ENCODE results near the gene IFIT2. TPM values are rescaled to one million over a fixed set of nuclear protein-coding genes. Genes with fewer than 3 reads are reported as not detected.
"Not testable (repeated sequence)": the region's sequence is repeated elsewhere in the genome, so short reads cannot be mapped to it uniquely, and the experiment has no call there.

Gene IFIT2
- total RNA-seq, 6 experiments from 2014 or later: 8.7 to 14.1 (median 13.0) TPM

DNA sequence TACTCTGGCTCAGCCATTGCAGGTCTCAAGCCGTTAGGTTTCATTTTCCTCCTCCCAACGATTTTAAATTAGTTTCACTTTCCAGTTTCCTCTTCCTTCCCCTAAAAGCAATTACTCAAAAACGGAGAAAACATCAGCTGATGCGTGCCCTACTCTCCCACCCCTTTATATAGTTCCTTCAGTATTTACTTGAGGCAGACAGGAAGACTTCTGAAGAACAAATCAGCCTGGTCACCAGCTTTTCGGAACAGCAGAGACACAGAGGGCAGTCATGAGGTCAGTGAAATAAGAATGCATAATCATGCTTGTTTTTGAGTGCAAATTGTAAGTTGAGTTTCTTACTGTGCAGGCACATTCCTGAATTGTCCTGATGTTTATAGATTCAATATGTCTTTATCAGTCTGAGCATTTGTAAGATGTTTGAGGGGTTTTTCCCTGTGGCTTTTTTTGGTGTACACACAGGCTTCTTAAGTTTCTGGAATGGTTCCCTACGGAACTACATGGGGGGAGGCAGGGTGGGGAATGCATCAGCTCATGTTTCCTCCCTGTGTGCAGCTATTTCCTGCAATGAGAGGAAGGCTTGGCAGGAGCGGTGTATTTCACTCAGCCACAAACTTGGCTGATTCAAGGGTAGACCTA is 26.1 kb downstream of the IFIT2 start, which contains the start of gene IFIT3:
IFIT3 (plus strand) TSS at position 195 of the 639 bp plus-strand sequence; CDS start at position 272, 77 bp downstream.
- Mint-ChIP-seq H3K36me3 (ENCODE audit: low read depth) (peaks cover 5% of the 10 kb centered on the region; the same call in 1 of the 2 replicates), H3K4me3 (peak within 1 kb of the TSS; percentile 92), H3K27ac (peak within 1 kb of the TSS; percentile 99), H3K9me3 (no peaks in the 10 kb centered on the region), H3K27me3 (ENCODE audit: insufficient read depth) (peaks cover 2% of the 10 kb centered on the region; the same call in 1 of the 2 replicates), H3K4me1 (ENCODE audit: low read depth) (peaks cover 67% of the 10 kb centered on the region)
- TF ChIP-seq, protein P1, sequence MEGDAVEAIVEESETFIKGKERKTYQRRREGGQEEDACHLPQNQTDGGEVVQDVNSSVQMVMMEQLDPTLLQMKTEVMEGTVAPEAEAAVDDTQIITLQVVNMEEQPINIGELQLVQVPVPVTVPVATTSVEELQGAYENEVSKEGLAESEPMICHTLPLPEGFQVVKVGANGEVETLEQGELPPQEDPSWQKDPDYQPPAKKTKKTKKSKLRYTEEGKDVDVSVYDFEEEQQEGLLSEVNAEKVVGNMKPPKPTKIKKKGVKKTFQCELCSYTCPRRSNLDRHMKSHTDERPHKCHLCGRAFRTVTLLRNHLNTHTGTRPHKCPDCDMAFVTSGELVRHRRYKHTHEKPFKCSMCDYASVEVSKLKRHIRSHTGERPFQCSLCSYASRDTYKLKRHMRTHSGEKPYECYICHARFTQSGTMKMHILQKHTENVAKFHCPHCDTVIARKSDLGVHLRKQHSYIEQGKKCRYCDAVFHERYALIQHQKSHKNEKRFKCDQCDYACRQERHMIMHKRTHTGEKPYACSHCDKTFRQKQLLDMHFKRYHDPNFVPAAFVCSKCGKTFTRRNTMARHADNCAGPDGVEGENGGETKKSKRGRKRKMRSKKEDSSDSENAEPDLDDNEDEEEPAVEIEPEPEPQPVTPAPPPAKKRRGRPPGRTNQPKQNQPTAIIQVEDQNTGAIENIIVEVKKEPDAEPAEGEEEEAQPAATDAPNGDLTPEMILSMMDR (IDR thresholded peaks at IDR 0.05): no peak
- peak; percentile 78 for DNase-seq

DNA sequence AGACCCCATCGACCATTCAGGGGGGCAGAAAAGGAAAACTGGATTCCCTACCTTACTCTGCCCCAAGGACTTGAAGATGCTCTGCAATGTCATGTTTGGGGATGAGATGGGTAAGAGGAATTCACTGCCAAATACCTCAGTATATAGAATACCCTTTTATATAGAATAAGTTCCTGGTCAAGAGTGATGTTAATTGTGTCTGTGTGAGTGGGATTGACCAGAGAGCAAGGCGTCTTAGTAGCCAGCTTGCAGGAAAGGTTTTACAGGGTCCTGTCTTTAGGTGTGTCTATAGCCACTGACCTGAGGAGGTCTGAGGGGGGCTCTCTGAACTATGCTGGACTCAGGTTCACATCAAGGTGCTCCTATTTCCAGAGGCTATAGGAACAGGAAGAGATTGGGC is 27.3 kb downstream of the IFIT2 start:
- DNase-seq: no peak
- peaks cover 2% of the 10 kb centered on the region; the same call in 1 of the 2 replicates for H3K27me3 Mint-ChIP-seq (ENCODE audit: insufficient read depth)
- peak overlapping the region; percentile 92; the same call in 1 of the 2 replicates for H3K4me3 Mint-ChIP-seq
- peak overlapping the region; percentile 99 for H3K27ac Mint-ChIP-seq
- no peaks in the 10 kb centered on the region for H3K9me3 Mint-ChIP-seq
- peaks cover 79% of the 10 kb centered on the region for H3K4me1 Mint-ChIP-seq (ENCODE audit: low read depth)
- H3K36me3 Mint-ChIP-seq (ENCODE audit: low read depth): peaks cover 4% of the 10 kb centered on the region; the same call in 1 of the 2 replicates
- TF ChIP-seq, protein P1 (IDR thresholded peaks at IDR 0.05): no peak

DNA sequence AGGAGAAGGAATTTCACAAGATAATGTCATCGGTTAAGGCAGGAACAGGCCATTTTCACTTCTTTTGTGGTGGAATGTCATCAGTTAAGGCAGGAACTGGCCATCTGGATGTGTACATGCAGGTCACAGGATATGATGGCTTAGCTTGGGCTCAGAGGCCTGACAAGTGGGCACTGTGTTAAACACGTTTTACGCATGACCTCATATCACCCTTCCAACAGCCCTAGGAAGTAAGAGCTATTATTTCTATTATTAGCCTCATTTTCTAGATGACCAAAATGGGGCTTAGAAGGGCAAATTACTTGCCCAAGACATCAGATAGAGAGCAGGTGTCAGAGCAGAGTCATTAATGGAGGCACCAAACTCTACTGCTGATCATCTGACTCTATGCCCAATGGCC is 28.2 kb downstream of the IFIT2 start:
- not testable (repeated sequence) for H3K27me3 Mint-ChIP-seq (ENCODE audit: insufficient read depth); H3K9me3 Mint-ChIP-seq; H3K36me3 Mint-ChIP-seq (ENCODE audit: low read depth); DNase-seq
- Mint-ChIP-seq H3K4me3 (peak overlapping the region; percentile 22; the same call in 1 of the 2 replicates), H3K4me1 (ENCODE audit: low read depth) (peaks cover 80% of the 10 kb centered on the region), H3K27ac (peak overlapping the region; percentile 45; the same call in 1 of the 2 replicates)

DNA sequence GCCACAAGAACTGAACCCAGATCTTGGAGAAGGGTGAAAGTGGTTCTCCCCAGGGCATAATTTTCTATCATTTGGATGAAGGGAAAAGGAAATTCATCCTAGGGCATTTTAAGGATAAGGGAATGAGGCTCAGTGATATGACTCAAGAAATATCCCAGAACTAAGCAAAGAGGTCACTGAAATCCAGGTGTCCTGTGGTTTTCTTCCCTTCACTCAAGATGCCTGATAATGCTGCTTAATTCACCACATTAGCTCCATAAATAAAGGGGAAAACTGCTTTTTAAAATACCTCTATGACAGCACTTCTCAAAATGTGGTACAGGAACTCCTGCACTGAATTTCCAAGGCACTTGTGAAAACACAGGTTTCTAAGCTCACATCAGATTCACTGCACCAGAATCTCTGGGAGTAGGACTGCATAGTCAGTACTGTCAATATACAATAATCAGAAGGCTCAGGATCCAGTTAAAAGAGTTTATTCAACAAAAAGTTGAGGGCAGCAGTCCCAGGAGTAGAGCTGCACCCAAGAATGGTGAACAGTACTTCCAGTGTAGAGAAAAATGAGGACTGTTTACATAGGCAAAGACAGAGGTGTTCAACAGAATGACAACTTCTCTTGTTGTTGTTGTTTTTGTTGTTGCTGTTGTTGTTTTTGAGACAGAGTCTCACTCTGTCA is 28.8 kb downstream of the IFIT2 start:
- no peak overlapping the region; the same call in 1 of the 2 replicates for H3K4me3 Mint-ChIP-seq
- H3K4me1 Mint-ChIP-seq (ENCODE audit: low read depth): peaks cover 76% of the 10 kb centered on the region
- peaks cover 2% of the 10 kb centered on the region; the same call in 1 of the 2 replicates for H3K27me3 Mint-ChIP-seq (ENCODE audit: insufficient read depth)
- H3K9me3 Mint-ChIP-seq: no peaks in the 10 kb centered on the region
- peak overlapping the region; percentile 48 for H3K27ac Mint-ChIP-seq
- TF ChIP-seq, protein P1 (IDR thresholded peaks at IDR 0.05): no peak
- H3K36me3 Mint-ChIP-seq (ENCODE audit: low read depth): 0 out of 2 replicates have a peak, but pooled peaks cover 6% of the 10 kb centered on the region
- DNase-seq: no peak

DNA sequence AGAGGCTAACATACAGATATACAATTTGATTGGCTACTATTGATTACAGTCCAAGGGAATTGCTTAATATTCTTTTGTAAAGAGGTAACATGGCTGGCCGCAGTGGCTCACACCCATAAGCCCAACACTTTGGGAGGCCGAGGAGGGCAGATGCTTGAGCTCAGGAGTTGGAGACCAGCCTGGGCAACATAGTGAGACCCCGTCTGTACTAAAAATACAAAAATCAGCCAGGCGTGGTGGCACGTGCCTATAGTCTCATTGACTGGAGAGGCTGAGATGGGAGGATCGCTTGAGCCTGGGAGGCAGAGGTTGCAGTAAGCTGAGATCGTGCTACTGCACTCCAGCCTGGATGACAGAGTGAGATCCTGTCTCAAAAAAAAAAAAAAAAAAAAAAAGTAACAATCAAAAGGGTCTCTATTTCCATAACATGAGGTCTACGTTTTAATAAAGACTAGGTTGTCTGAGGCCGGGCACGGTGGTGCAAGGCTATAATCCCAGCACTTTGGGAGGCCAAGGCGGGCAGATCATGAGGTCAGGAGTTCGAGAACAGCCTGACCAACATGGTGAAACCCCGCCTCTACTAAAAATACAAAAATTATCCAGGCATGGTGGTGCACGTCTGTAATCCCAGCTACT is 29.8 kb downstream of the IFIT2 start:
- Mint-ChIP-seq H3K4me3 (peak overlapping the region; percentile 82; the same call in 1 of the 2 replicates), H3K27ac (peak overlapping the region; percentile 86), H3K4me1 (ENCODE audit: low read depth) (peaks cover 67% of the 10 kb centered on the region)
- not testable (repeated sequence) for DNase-seq; H3K27me3 Mint-ChIP-seq (ENCODE audit: insufficient read depth); H3K36me3 Mint-ChIP-seq (ENCODE audit: low read depth); H3K9me3 Mint-ChIP-seq

DNA sequence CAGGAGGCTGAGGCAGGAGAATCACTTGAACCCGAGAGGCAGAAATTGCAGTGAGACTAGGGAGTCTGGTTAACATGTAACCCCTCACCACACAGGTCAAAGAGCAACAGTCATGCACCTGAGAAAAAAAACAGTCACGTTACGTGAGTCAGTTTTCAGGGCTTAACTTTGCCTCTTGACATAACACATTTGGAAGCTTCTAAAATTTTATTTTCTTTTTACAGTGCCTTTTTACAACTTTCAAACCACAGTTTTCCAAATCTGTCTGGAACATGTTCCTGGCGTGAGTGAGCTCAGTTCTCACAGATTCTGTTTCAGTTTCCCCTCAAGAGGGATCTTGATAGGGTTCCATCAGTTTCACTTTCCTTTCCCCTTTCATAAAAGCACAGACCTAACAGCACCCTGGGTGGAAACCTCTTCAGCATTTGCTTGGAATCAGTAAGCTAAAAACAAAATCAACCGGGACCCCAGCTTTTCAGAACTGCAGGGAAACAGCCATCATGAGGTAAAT is 30.3 kb downstream of the IFIT2 start:
- Mint-ChIP-seq H3K9me3 (no peaks in the 10 kb centered on the region), H3K36me3 (ENCODE audit: low read depth) (0 out of 2 replicates have a peak, but pooled peaks cover 6% of the 10 kb centered on the region), H3K4me3 (peak overlapping the region; percentile 82), H3K27me3 (ENCODE audit: insufficient read depth) (peaks cover 2% of the 10 kb centered on the region; the same call in 1 of the 2 replicates), H3K27ac (peak overlapping the region; percentile 86), H3K4me1 (ENCODE audit: low read depth) (peaks cover 67% of the 10 kb centered on the region)
- DNase-seq: peak; percentile 33
- TF ChIP-seq, protein P1 (IDR thresholded peaks at IDR 0.05): no peak
